GM12875 (cell line): Measurements from ENCODE around the gene CTNND2.

Experiments used
- H3K4me3 ChIP-seq: one replicate; pipeline ENCODE4 v1.5.1; 2011; ENCODE audit warnings: low read depth, low read length, control low read depth
- TF ChIP-seq, protein P1 (sequence below): IDR thresholded peaks from 2 replicates; pipeline ENCODE4 v1.5.1; 2011; ENCODE audit warnings: low read depth, mild to moderate bottlenecking, control low read depth, inconsistent platforms, low read length, moderate library complexity, borderline replicate concordance; ENCODE audit not compliant: insufficient read depth

CTNND2 gene

DNA sequence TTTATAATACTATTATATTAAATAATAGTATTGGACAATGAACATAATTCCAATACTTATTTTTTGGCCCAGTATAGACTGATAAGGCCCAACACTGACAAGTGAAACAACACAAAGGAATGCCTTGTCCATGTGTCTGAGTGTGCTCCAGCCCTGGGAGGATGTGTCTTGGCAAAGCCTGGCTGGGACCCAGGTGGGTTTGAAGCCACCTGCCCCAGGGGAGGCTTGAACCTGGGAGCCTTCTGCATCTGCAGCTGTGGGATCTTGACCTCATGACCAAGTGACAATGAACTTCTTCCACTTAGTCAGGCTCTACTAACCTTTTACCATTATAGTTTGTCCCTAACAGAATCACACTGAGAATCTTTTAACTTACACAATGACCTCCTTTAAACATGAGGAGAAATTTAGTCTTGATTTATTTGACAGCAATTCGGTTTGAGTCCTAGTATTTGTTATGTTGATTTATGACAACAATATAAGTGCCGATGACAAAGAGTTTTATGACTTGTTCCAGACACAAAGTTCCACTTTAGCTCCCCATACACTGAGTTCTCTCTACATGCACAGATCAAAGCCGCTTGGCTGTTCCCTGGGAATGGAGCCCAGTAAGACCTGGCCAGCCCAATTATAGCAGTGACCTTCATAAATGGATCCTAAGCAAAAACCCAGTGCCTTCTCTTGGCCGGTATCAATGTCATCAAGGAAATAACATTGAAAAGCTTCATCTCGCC is 294.5 kb downstream of the CTNND2 start:
- H3K4me3 ChIP-seq: no peak overlapping the region
- TF ChIP-seq, protein P1, sequence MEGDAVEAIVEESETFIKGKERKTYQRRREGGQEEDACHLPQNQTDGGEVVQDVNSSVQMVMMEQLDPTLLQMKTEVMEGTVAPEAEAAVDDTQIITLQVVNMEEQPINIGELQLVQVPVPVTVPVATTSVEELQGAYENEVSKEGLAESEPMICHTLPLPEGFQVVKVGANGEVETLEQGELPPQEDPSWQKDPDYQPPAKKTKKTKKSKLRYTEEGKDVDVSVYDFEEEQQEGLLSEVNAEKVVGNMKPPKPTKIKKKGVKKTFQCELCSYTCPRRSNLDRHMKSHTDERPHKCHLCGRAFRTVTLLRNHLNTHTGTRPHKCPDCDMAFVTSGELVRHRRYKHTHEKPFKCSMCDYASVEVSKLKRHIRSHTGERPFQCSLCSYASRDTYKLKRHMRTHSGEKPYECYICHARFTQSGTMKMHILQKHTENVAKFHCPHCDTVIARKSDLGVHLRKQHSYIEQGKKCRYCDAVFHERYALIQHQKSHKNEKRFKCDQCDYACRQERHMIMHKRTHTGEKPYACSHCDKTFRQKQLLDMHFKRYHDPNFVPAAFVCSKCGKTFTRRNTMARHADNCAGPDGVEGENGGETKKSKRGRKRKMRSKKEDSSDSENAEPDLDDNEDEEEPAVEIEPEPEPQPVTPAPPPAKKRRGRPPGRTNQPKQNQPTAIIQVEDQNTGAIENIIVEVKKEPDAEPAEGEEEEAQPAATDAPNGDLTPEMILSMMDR: no peak

DNA sequence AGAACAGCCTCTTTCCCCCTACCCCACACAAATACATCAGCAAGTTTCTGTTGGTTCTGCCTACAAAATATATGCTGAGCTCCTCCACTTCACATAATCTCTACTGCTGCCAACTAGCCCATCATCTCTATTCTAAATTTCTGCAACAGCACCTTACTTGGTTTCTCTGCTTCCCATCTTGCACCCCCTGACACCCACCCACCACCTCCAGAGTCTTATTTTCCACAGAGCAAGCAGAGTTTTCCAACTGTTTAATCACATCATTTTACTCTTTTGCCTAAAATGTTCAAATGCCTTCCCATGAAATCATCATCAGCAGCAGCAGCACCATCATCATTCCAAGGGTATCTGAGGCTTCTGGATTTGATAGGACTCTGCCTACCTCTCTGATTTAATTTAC is 295.7 kb downstream of the CTNND2 start:
- TF ChIP-seq, protein P1: no peak
- no peak overlapping the region for H3K4me3 ChIP-seq

DNA sequence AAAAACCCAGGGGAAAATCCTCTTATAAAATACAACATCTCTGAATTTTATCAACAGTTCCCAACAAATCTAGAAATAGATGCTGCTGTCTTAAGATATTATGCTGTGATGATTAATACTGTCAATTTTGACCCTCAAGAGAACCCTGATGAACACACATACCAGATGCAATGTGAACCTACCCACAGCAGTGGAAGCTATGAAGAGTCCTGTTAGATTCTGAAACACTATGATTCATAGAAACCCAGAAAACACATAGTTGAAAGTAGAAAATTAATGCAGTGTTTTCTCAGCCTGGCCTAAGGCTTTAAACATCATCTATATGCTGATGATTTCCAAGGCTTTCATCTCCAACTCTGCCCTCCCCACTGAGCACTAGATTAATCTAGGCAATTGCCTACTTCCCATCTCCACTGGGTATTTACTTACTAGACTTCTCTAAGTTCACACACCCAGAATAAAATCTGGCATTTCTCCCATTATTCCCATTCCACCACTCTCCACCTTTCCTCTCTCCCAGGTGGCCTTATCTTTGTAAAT is 296.2 kb downstream of the CTNND2 start:
- H3K4me3 ChIP-seq: no peak overlapping the region
- TF ChIP-seq, protein P1: no peak

DNA sequence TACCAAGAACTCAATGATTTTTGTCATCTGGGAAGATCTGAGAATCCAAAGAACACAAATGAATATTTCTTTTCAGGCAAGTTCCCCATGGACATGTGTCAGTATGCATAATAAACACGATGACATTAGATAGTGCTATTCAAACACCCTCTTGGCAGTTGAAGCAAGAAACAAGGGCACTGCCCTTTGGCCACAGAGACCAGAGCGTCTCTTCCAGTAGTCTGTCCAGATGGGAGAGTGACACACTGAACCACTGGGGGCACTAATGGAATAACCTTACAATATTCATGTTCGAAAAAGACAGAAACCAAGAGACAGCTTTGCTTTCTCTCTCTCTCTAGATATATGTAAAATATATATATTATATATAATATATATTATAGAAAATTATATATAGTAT is 301.9 kb downstream of the CTNND2 start:
- no peak overlapping the region for H3K4me3 ChIP-seq
- TF ChIP-seq, protein P1: no peak

DNA sequence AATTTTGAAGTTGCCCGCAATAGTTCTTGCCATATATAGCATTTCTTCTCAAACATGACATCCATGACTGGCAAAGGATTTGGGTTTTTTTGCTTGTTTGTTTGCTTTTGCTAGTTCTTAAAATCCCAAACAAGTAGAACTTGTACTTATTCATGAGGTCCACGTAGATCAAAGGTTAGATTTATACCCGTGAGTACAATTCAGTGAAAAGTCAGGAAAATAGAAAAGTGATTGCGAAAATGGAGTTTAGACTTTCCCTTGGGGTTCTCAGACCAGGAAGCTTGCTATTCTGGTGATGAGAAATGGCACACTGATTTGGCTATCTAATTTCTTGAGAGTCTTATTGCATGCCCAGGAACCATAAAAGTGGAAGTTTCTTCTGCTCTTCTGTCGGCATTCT is 304.7 kb downstream of the CTNND2 start:
- TF ChIP-seq, protein P1: no peak
- no peak overlapping the region for H3K4me3 ChIP-seq

DNA sequence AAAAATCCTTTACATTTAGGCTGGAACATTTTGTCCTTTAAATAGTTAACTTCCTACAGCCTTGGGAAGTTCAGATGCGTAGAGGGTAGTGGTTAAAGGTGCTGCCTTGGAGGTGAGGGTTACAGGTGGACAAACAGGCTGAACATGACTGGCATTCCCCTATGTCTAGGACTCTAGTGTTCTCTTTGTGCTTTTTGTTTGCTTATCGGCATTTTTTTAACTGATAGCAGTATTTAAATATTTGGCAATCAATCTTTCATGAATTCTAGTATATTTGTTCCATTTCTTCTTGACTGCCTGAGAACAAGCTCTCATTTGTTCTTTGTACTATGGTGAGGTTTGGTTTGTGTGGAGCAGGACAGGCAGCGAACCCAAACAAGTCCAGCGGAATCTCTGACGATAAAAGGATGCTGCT is 307.6 kb downstream of the CTNND2 start:
- TF ChIP-seq, protein P1: no peak
- no peak overlapping the region for H3K4me3 ChIP-seq

DNA sequence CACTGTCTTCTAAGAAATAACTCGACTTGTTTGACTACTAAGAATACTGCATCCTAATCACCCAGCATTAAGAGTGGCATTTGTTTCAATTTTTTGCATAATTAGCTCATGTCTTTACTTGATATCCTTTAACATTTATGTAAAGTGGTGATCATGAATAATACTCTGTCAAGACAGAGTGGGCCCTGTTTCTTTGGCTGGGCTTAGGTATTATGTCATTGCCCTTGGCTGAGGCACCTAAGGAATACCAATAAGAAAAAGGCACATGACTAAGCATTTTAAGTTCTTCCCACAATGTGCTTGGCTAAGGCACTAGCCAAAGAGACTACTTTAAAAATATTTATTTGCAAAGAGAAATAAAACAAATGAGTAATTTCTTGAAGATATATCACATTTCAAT is 308.1 kb downstream of the CTNND2 start:
- TF ChIP-seq, protein P1: no peak
- no peak overlapping the region for H3K4me3 ChIP-seq
